ENCODE data around the gene LSM7. TPM values are rescaled to one million over a fixed set of nuclear protein-coding genes. Genes with fewer than 3 reads are reported as not detected.

The LSM7 gene
- total and polyA plus RNA-seq, 2 experiments from 2014 or later = 299 to 409 TPM

- TF ChIP-seq ZNF462 (CRISPR knock-in tag; IDR thresholded peaks at IDR 0.05) = no peak
- no peak for TF ChIP-seq ZNF331 (CRISPR knock-in tag; IDR thresholded peaks at IDR 0.05; ENCODE audit: low read depth)
Observed at GRCh38 chr19:2375353-2376121, 47.2 kb upstream of the LSM7 start (continued).

GRCh38 chr19:2374808-2375207 lies 46.4 kb upstream of the LSM7 start:
- Histone ChIP-seq H3K4me1 (ENCODE audit: insufficient read depth) (no peaks in the 10 kb centered on the region), H3K27me3 (ENCODE audit: insufficient read depth) (no peaks in the 10 kb centered on the region), H3K4me2 (no peak overlapping the region), H4K20me1 (replicated peaks; ENCODE audit: insufficient read depth) (no peaks in the 10 kb centered on the region), H3K9me2 (ENCODE audit: insufficient read depth) (0 out of 2 replicates have a peak, but pooled peaks cover 3% of the 10 kb centered on the region), H2AFZ (no peak overlapping the region), H3K79me2 (replicated peaks; ENCODE audit: insufficient read depth) (no peaks in the 10 kb centered on the region), H3K4me3 (no peak overlapping the region), H3K36me3 (ENCODE audit: insufficient read depth) (no peaks in the 10 kb centered on the region), H3F3A (replicated peaks; ENCODE audit: low read depth) (no peaks in the 10 kb centered on the region; the same call in 1 of the 2 replicates), H3K27ac (ENCODE audit: low read depth) (no peak overlapping the region)
- no peak for ATAC-seq
- H3K9me3 Mint-ChIP-seq = peaks cover 28% of the 10 kb centered on the region
- DNase-seq (ENCODE audit: low spot score) = no peak
- peaks cover 19% of the 10 kb centered on the region for H3K27me3 Mint-ChIP-seq (ENCODE audit: insufficient read depth, low read depth, poor library complexity)
- no peak overlapping the region for H3K4me3 Mint-ChIP-seq
- TF ChIP-seq ZNF331 (CRISPR knock-in tag; IDR thresholded peaks at IDR 0.05; ENCODE audit: low read depth) (no peak), ETS1 (IDR thresholded peaks at IDR 0.05) (no peak), POLR2AphosphoS5 (IDR thresholded peaks at IDR 0.05; ENCODE audit: low read depth) (no peak)
- no peak overlapping the region for H3K27ac Mint-ChIP-seq
- no peaks in the 10 kb centered on the region; the same call in 2 of the 3 replicates for H3K4me1 Mint-ChIP-seq
- H3K36me3 Mint-ChIP-seq (ENCODE audit: low read depth) = peaks cover 12% of the 10 kb centered on the region

Measured in GM23338 (cell line).